Measurements from ENCODE around the gene RTN4R.

- TF ChIP-seq CTCF (IDR thresholded peaks at IDR 0.05): no peak
- TF ChIP-seq POLR2A (IDR thresholded peaks at IDR 0.05): no peak
Observed at GRCh38 chr22:20224256-20224626, 43.9 kb downstream of the RTN4R start.

Measured in uterus (tissue), 2 donors.